Measurements from ENCODE around the gene TBC1D22A. TPM values are rescaled to one million over a fixed set of nuclear protein-coding genes. Genes with fewer than 3 reads are reported as not detected.
"Not testable (repeated sequence)": the region's sequence is repeated elsewhere in the genome, so short reads cannot be mapped to it uniquely, and the experiment has no call there.

The TBC1D22A gene
- total and polyA plus RNA-seq, 4 donors: 4.1 to 12.4 (median 8.4) TPM

DNA sequence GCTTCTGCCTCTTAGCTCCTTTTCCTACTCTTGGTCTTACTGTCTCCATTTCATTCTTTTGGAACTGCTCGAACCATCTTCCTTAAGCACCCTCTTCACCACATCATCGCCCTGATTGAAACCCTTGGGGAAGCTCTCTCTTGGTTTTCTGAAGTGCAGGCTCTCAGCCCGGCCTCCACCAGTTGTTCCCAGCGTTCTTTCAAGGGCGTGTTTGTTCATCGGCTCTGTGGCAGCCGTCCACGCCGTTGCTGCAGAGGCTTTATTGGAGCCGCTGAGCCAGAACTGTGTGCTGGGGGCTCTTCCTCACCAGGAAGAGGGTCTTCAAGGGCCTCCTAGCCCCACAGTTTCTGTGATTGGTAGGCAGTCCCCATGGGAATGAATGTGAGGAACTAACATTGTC, 214.1 kb downstream of the TBC1D22A start:
- Histone ChIP-seq H3K4me1 (ENCODE audit: control insufficient read depth in 4 of 4, insufficient read depth in 4 of 4, low read length in 3 of 4) (no peaks in the 10 kb centered on the region), H3K9me3 (ENCODE audit: control insufficient read depth in 4 of 4, low read length in 3 of 4) (no peaks in the 10 kb centered on the region), H3K27ac (ENCODE audit: low read depth in 1 of 2, low read length in 2 of 2) (no peak overlapping the region), H3K36me3 (ENCODE audit: control insufficient read depth in 4 of 4, insufficient read depth in 3 of 4, low read depth in 1 of 4, low read length in 3 of 4) (peaks cover 4 to 17% (median 13%) of the 10 kb centered on the region in 4 donors), H3K27me3 (ENCODE audit: control insufficient read depth in 4 of 4, insufficient read depth in 4 of 4, low read length in 3 of 4) (no peaks in the 10 kb centered on the region), H3K4me3 (ENCODE audit: low read depth in 1 of 3, low read length in 3 of 3) (no peak overlapping the region), H3K9ac (ENCODE audit: low read depth in 1 of 2, low read length in 2 of 2) (no peak overlapping the region)
- 98% methylated on average over 10 of the region's 10 CpGs for WGBS
- no peak for TF ChIP-seq FOXA2 (IDR thresholded peaks at IDR 0.05)
- TF ChIP-seq YY1 (IDR thresholded peaks at IDR 0.05): no peak
- TF ChIP-seq, protein P1, sequence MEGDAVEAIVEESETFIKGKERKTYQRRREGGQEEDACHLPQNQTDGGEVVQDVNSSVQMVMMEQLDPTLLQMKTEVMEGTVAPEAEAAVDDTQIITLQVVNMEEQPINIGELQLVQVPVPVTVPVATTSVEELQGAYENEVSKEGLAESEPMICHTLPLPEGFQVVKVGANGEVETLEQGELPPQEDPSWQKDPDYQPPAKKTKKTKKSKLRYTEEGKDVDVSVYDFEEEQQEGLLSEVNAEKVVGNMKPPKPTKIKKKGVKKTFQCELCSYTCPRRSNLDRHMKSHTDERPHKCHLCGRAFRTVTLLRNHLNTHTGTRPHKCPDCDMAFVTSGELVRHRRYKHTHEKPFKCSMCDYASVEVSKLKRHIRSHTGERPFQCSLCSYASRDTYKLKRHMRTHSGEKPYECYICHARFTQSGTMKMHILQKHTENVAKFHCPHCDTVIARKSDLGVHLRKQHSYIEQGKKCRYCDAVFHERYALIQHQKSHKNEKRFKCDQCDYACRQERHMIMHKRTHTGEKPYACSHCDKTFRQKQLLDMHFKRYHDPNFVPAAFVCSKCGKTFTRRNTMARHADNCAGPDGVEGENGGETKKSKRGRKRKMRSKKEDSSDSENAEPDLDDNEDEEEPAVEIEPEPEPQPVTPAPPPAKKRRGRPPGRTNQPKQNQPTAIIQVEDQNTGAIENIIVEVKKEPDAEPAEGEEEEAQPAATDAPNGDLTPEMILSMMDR (IDR thresholded peaks at IDR 0.05; ENCODE audit: low read depth, low read length, missing input control): no peak
- TF ChIP-seq, protein P2, sequence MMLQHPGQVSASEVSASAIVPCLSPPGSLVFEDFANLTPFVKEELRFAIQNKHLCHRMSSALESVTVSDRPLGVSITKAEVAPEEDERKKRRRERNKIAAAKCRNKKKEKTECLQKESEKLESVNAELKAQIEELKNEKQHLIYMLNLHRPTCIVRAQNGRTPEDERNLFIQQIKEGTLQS (IDR thresholded peaks at IDR 0.05): no peak
- TF ChIP-seq, protein P3, sequence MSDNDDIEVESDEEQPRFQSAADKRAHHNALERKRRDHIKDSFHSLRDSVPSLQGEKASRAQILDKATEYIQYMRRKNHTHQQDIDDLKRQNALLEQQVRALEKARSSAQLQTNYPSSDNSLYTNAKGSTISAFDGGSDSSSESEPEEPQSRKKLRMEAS (IDR thresholded peaks at IDR 0.05): no peak
- no peak for TF ChIP-seq EGR1 (IDR thresholded peaks at IDR 0.05; ENCODE audit: low read depth in 2 of 2)
- TF ChIP-seq HNF4G (IDR thresholded peaks at IDR 0.05): no peak
- TF ChIP-seq, protein P4, sequence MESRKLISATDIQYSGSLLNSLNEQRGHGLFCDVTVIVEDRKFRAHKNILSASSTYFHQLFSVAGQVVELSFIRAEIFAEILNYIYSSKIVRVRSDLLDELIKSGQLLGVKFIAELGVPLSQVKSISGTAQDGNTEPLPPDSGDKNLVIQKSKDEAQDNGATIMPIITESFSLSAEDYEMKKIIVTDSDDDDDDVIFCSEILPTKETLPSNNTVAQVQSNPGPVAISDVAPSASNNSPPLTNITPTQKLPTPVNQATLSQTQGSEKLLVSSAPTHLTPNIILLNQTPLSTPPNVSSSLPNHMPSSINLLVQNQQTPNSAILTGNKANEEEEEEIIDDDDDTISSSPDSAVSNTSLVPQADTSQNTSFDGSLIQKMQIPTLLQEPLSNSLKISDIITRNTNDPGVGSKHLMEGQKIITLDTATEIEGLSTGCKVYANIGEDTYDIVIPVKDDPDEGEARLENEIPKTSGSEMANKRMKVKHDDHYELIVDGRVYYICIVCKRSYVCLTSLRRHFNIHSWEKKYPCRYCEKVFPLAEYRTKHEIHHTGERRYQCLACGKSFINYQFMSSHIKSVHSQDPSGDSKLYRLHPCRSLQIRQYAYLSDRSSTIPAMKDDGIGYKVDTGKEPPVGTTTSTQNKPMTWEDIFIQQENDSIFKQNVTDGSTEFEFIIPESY (IDR thresholded peaks at IDR 0.05): no peak
- no peak for TF ChIP-seq SP1 (IDR thresholded peaks at IDR 0.05)
- TF ChIP-seq FOXA1 (IDR thresholded peaks at IDR 0.05): no peak
- TF ChIP-seq RAD21 (IDR thresholded peaks at IDR 0.05): no peak
- no peak for DNase-seq (ENCODE audit: low spot score)

DNA sequence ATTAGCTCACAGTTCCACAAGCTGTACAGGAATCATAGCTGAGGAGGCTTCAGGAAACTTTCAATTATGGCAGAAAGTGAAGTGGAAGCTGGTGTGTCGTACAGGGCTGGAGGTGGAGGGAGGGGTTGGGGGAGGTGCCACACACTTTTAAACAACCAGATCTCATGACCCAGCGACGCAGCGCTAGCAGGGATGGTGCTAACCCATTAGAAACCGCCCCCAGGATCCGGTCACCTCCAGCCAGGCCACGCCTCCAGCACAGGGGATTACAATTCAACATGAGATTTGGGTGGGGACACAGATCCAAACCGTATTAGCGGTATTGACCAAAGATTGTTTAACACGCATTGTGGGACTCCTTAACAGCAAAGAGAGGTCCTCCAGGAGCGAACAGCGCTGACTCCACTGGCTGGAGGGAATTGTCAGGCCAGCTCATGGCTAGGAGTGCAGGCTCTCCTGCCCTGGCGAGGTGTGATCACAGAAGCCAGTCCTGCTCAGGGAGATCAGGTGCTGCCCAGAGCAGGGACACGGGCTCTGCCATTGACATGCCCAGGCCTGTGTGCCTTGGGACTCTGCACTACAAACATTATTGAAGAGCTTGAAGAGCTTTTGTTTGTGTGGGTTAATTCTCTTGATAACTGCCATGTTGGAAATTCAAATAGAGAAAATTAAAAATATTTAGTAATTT, 215.3 kb downstream of the TBC1D22A start:
- TF ChIP-seq, protein P1 (IDR thresholded peaks at IDR 0.05; ENCODE audit: low read depth, low read length, missing input control): no peak
- TF ChIP-seq, protein P4 (IDR thresholded peaks at IDR 0.05): no peak
- TF ChIP-seq, protein P3 (IDR thresholded peaks at IDR 0.05): no peak
- no peak for TF ChIP-seq FOXA1 (IDR thresholded peaks at IDR 0.05)
- TF ChIP-seq NR2F2 (IDR thresholded peaks at IDR 0.05): no peak
- TF ChIP-seq, protein P5, sequence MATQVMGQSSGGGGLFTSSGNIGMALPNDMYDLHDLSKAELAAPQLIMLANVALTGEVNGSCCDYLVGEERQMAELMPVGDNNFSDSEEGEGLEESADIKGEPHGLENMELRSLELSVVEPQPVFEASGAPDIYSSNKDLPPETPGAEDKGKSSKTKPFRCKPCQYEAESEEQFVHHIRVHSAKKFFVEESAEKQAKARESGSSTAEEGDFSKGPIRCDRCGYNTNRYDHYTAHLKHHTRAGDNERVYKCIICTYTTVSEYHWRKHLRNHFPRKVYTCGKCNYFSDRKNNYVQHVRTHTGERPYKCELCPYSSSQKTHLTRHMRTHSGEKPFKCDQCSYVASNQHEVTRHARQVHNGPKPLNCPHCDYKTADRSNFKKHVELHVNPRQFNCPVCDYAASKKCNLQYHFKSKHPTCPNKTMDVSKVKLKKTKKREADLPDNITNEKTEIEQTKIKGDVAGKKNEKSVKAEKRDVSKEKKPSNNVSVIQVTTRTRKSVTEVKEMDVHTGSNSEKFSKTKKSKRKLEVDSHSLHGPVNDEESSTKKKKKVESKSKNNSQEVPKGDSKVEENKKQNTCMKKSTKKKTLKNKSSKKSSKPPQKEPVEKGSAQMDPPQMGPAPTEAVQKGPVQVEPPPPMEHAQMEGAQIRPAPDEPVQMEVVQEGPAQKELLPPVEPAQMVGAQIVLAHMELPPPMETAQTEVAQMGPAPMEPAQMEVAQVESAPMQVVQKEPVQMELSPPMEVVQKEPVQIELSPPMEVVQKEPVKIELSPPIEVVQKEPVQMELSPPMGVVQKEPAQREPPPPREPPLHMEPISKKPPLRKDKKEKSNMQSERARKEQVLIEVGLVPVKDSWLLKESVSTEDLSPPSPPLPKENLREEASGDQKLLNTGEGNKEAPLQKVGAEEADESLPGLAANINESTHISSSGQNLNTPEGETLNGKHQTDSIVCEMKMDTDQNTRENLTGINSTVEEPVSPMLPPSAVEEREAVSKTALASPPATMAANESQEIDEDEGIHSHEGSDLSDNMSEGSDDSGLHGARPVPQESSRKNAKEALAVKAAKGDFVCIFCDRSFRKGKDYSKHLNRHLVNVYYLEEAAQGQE (IDR thresholded peaks at IDR 0.05): no peak
- no peak for TF ChIP-seq EGR1 (IDR thresholded peaks at IDR 0.05; ENCODE audit: low read depth in 2 of 2)
- Histone ChIP-seq H3K4me1 (ENCODE audit: control insufficient read depth in 4 of 4, insufficient read depth in 4 of 4, low read length in 3 of 4) (no peaks in the 10 kb centered on the region), H3K36me3 (ENCODE audit: control insufficient read depth in 4 of 4, insufficient read depth in 3 of 4, low read depth in 1 of 4, low read length in 3 of 4) (peaks cover 4 to 17% (median 13%) of the 10 kb centered on the region in 4 donors), H3K9ac (ENCODE audit: low read depth in 1 of 2, low read length in 2 of 2) (no peak overlapping the region), H3K4me3 (ENCODE audit: low read depth in 1 of 3, low read length in 3 of 3) (no peak overlapping the region), H3K27me3 (ENCODE audit: control insufficient read depth in 4 of 4, insufficient read depth in 4 of 4, low read length in 3 of 4) (no peaks in the 10 kb centered on the region), H3K27ac (ENCODE audit: low read depth in 1 of 2, low read length in 2 of 2) (no peak overlapping the region), H3K9me3 (ENCODE audit: control insufficient read depth in 4 of 4, low read length in 3 of 4) (no peaks in the 10 kb centered on the region)
- no peak for DNase-seq (ENCODE audit: low spot score)
- 98% methylated on average over 14 of the region's 14 CpGs for WGBS

DNA sequence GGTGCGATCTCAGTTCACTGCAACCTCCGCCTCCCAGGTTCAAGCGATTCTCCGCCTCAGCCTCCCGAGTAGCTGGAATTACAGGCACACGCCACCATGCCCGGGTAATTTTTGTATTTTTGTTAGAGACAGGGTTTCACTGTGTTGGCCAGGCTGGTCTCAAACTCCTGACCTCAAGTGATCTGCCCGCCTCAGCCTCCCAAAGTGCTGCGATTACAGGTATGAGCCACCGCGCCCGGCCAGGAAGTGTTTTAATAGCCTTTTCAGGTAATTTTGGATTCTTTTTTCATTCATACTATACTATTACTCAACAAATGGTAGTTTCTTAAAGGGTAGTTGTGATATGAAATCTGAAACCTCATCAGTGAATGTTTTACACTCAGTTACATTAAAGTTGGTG, 216.2 kb downstream of the TBC1D22A start:
- WGBS: 99% methylated on average over 12 of the region's 12 CpGs
- not testable (repeated sequence) for H3K4me1 ChIP-seq (ENCODE audit: control insufficient read depth in 4 of 4, insufficient read depth in 4 of 4, low read length in 3 of 4); H3K27me3 ChIP-seq (ENCODE audit: control insufficient read depth in 4 of 4, insufficient read depth in 4 of 4, low read length in 3 of 4); H3K27ac ChIP-seq (ENCODE audit: low read depth in 1 of 2, low read length in 2 of 2); H3K9ac ChIP-seq (ENCODE audit: low read depth in 1 of 2, low read length in 2 of 2); H3K9me3 ChIP-seq (ENCODE audit: control insufficient read depth in 4 of 4, low read length in 3 of 4); DNase-seq (ENCODE audit: low spot score); H3K4me3 ChIP-seq (ENCODE audit: low read depth in 1 of 3, low read length in 3 of 3)
- peaks cover 4 to 17% (median 13%) of the 10 kb centered on the region in 4 donors for H3K36me3 ChIP-seq (ENCODE audit: control insufficient read depth in 4 of 4, insufficient read depth in 3 of 4, low read depth in 1 of 4, low read length in 3 of 4)
